Activated T-cell treated with anti-CD3 and anti-CD28 coated beads, Interleukin-2, amount 50 U/mL, for 4 hours (primary cell): Measurements from ENCODE around the gene CAPZB. TPM values are rescaled to one million over a fixed set of nuclear protein-coding genes. Genes with fewer than 3 reads are reported as not detected.
"Not testable (repeated sequence)": the region's sequence is repeated elsewhere in the genome, so short reads cannot be mapped to it uniquely, and the experiment has no call there.

ENCODE experiments used
- ATAC-seq, 2 donors: fragments of 200-7000 bp; cut with Tn5 transposase; one replicate each; pipeline ENCODE4 v1.10.0; 2021
- DNase-seq: peaks from one replicate; pipeline ENCODE4 v3.0.0-alpha.2; 2020
- H3K27me3 Mint-ChIP-seq: one replicate; pipeline ENCODE4 v1.8.0; 2021; ENCODE audit warnings: low read depth, mixed read lengths
- H3K36me3 Mint-ChIP-seq: one replicate; pipeline ENCODE4 v1.8.0; 2022; ENCODE audit warnings: mixed read lengths; ENCODE audit not compliant: insufficient read depth
- H3K4me1 Mint-ChIP-seq: one replicate; pipeline ENCODE4 v1.8.0; 2021; ENCODE audit warnings: low read depth, mixed read lengths
- H3K4me3 Mint-ChIP-seq: one replicate; pipeline ENCODE4 v1.8.0; 2021; ENCODE audit warnings: mild to moderate bottlenecking, moderate library complexity, mixed read lengths
- H3K9me3 Mint-ChIP-seq: one replicate; pipeline ENCODE4 v1.8.0; 2021; ENCODE audit warnings: mixed read lengths
- total RNA-seq, 3 donors: library from RNA; stranded (reverse); gene quantifications; one replicate each; pipeline ENCODE4 v1.2.1, GENCODE V29; 2021

The CAPZB gene
- total RNA-seq, 3 donors from 2014 or later, result 262 to 285 (median 264) TPM

DNA sequence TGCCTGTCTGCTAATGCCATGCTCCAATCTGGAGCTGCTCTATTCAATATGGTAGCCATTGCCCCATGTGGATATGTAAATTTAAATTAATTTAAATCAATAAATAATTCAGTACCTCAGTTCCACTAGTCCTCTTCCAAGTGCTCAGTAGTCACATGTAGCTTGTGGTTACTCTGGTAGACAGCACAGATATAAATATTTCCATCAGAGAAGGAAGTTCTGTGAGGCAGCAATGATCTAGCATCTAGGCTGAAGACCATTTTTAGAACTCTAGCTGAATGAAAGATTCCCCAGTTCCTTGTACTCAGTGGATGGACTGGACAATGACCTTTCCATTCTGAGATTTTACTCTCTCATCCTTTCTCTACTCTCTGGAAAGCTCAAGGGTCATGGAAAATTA is 25.8 kb upstream of the CAPZB start:
- DNase-seq, result no peak
- no peak for ATAC-seq
- H3K9me3 Mint-ChIP-seq, result no peaks in the 10 kb centered on the region
- H3K4me1 Mint-ChIP-seq, result peaks cover 15% of the 10 kb centered on the region
- H3K27me3 Mint-ChIP-seq, result no peaks in the 10 kb centered on the region
- no peak overlapping the region for H3K4me3 Mint-ChIP-seq
- no peaks in the 10 kb centered on the region for H3K36me3 Mint-ChIP-seq

DNA sequence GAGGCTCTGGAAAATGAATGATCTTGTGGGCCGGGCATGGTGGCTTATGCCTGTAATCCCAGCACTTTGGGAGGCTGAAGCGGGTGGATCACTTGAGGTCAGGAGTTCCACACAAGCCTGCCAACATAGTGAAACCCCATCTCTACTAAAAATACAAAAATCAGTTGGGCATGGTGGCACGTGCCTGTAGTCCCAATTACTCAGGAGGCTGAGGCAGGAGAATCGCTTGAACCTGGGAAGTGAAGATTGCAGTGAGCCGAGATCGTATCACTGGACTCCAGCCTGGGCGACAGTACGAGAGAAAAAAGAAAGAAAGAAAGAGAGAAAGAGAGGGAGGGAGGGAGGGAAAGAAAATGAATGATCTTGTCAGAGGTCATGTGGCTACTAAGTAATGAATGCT is 24.3 kb upstream of the CAPZB start:
- H3K4me1 Mint-ChIP-seq, result peaks cover 17% of the 10 kb centered on the region
- H3K36me3 Mint-ChIP-seq, DNase-seq, H3K4me3 Mint-ChIP-seq, H3K27me3 Mint-ChIP-seq, ATAC-seq, H3K9me3 Mint-ChIP-seq: not testable (repeated sequence)

DNA sequence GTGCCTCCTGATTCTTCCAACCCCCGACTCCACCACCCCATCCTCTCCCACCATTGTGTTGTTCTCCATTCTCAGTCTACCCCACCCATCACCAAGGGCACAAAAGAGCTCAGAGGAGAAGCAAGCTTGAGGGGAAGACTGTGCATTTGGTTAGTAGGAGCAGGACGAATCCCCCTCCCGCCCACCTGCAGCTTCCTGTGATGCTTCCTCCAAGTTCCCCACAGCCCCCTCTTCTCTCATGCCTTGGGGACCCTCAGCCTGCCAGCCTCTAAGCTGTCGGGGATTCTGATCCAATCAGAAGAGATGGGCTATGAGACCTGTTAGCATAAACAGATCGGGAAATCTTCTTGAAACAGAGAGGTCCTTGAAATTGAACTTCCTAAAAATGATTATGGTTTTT is 22.2 kb upstream of the CAPZB start:
- Mint-ChIP-seq H3K36me3 (no peaks in the 10 kb centered on the region), H3K4me1 (peaks cover 14% of the 10 kb centered on the region), H3K9me3 (no peaks in the 10 kb centered on the region), H3K4me3 (no peak overlapping the region), H3K27me3 (no peaks in the 10 kb centered on the region)
- DNase-seq, result no peak
- no peak for ATAC-seq

DNA sequence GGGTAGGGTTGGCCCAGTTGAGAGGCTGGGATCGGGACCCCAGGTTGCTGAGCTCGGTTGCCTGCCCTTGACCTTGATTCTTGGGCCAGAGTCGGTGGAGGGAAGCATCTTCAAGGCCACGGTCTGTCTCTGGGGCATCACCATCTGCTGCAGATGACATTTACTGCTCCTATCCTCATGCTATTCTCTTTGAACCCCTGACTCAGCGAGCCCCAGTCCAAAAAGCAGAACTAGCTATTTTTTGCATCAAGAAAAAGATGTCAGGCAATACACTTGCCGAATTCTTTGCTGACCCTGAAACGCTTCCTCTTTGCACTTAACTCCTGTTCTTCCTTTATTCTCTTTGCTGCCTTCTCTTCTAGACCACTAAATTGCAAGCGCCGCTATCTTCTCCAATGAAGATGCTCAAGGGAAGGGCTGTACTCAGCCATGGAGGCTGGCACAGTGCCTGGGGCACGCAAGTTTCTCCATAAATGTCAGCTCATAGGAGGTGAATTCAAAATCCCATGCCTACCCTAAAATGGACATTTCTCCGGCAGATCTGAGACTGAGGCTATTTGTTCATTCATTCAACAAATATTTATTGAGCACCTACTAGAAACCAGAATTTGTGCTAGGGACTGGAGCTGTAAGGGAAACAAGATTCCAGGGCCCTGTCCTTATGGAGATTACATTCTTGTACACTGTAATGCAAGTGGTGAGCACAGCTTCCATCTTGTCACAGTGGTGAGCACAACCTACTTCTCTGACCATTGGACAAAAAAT is 20.5 kb upstream of the CAPZB start:
- Mint-ChIP-seq H3K27me3 (no peaks in the 10 kb centered on the region), H3K36me3 (no peaks in the 10 kb centered on the region), H3K4me1 (peaks cover 14% of the 10 kb centered on the region), H3K4me3 (no peak overlapping the region), H3K9me3 (no peaks in the 10 kb centered on the region)
- ATAC-seq, result no peak
- DNase-seq, result no peak

DNA sequence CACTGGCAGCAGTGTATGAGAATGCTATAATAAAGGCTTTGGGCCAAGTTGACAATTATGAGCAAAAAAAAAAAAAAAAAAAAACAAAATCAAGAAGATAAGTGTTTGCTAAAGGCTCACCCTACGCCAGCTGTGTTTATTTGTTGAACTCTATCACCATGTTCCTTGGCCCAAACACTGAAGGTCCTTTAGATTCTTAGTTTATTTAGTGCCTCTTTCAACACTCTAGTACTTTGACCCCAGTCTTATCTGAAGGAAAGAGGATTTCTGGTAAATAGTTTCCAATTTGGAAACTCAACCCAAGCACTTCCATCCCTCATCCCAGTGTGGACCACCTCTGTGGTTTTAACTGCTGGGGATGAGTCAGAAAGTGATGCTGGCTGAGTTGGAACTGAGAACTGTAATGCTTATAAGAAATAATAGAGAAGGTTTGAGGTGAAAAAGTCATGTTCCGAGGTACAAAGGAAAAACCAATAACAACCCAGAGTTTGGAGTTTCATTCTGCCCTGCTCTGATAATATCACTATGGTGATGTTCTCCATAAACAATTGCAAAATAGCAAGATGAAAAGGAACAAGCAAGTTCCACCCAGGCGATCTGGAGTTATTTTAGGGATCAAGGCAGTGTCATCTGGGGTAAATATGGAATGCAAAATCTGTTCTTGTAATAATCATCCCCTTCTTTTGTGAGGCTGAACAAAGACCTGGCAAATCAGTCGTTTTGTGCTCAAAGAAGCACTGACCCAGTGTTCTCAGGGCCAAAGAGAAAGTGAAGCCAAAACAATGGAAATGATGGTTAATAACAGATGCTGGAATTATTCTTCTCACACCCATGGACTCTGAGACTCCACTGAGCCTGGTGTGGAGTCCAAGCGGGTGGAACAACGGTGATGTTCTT is 19.7 kb upstream of the CAPZB start:
- Mint-ChIP-seq H3K36me3 (no peaks in the 10 kb centered on the region), H3K27me3 (no peaks in the 10 kb centered on the region), H3K9me3 (no peaks in the 10 kb centered on the region), H3K4me1 (peaks cover 13% of the 10 kb centered on the region), H3K4me3 (no peak overlapping the region)
- DNase-seq (no peak), ATAC-seq (no peak)

DNA sequence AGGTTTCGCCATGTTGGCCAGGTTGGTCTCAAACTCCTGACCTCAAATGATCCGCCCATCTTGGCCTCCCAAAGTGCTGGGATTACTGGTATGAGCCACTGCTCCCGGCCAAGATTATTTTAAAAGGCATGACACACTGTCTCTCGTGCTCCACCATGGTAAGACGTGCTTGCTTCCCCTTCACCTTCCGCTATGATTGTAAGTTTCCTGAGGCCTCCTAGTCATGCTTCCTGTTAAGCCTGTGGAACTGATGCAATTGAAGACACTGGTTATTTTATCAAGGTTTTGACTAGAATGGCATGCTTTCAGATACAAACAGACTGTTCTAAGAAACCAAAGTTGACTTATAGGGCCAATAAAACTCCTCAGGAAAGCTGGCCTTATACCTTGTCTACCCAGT is 16.9 kb upstream of the CAPZB start:
- H3K27me3 Mint-ChIP-seq, DNase-seq, H3K36me3 Mint-ChIP-seq, ATAC-seq, H3K4me1 Mint-ChIP-seq, H3K4me3 Mint-ChIP-seq, H3K9me3 Mint-ChIP-seq: not testable (repeated sequence)

DNA sequence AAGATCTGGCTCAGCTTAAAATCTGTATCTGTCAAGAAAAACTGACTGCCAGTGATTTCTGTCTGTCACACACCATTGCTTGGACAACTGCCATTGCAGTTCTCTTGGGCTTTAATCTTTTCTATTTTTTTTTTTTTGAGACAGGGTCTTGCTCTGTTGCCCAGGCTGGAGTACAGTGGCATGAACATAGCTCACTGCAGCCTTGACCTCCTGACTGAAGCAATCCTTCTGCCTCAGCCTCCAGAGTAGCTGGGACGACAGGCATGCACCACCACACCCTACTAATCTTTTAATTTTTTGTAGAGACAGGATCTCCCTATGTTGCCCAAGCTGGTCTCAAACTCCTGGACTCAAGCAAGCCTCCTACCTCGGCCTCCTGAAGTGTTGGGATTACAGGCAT is 14.5 kb upstream of the CAPZB start:
- H3K9me3 Mint-ChIP-seq, H3K36me3 Mint-ChIP-seq, H3K27me3 Mint-ChIP-seq, H3K4me3 Mint-ChIP-seq, ATAC-seq, DNase-seq: not testable (repeated sequence)
- H3K4me1 Mint-ChIP-seq, result peaks cover 14% of the 10 kb centered on the region

DNA sequence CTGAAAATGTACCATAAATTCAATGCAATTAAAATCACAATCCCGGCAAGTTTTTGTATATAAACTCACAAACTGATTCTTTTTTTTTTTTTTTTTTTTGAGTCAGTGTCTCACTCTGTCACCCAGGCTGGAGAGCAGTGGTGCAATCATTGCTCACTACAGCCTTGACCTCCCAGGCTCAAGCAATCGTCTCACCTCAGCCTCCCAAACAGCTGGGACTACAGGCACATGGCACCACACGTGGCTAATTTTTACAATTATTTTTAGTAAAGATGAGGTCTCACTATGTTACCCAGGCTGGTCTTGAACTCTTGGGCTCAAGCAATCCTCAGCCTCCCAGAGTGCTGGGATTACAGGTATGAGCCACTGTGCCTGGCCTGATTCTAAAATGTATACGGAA is 12.1 kb upstream of the CAPZB start:
- H3K36me3 Mint-ChIP-seq, DNase-seq, ATAC-seq, H3K9me3 Mint-ChIP-seq, H3K4me3 Mint-ChIP-seq, H3K27me3 Mint-ChIP-seq: not testable (repeated sequence)
- H3K4me1 Mint-ChIP-seq, result peaks cover 14% of the 10 kb centered on the region

DNA sequence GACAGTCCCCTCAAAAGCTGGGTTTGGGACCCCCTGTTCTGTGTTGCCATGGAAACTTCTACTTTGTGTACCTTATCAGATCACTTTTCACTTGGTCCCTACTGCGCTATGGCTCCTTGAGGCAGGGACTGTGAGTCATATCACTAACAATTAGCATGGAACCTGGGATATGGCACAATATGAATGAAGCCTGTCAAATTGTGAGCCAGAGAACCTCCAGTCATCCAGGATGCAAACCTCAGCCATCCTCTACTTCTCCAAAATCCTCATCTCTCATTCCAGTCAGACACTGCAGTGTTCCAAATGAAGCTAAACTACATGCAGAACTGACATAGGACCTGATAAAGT is 11.2 kb upstream of the CAPZB start:
- H3K4me1 Mint-ChIP-seq, result peaks cover 16% of the 10 kb centered on the region
- H3K9me3 Mint-ChIP-seq, result no peaks in the 10 kb centered on the region
- no peaks in the 10 kb centered on the region for H3K27me3 Mint-ChIP-seq
- ATAC-seq (no peak), DNase-seq (no peak)
- no peak overlapping the region for H3K4me3 Mint-ChIP-seq
- no peaks in the 10 kb centered on the region for H3K36me3 Mint-ChIP-seq

DNA sequence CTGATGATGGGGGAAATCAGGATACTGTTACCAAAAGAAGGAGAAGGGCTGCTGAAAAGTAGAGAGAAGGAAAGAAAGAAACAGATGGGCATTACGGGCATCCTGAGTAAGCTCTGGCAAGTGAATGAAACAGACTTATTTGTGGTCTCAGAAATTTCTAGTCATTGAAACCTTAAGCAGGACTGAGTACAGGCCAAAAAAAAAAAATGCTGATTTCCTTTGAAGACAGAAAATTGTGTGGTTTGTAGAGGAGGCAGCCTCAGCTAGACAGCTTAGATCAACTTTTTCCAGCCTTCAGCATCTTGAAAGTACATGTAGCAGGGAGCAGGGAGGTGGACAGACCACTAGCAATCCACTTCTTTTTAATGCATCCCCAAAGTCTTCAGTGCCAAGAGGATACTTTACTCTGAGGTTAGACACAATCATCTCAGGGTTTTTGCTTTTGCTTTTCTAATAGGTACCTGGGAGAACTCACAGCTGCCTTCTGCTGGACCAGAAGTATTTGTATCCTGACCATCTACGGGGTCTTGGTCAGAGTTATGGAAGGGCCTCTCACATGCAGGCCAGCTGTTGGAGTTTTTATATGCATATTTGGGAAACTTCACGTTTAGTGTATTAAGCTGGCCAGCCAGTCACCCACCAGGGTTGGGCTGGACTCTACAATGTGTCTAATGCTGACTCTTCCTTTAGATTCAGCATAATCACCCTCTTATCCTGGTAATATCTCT is 10.6 kb upstream of the CAPZB start:
- no peak for ATAC-seq
- H3K4me1 Mint-ChIP-seq, result peaks cover 19% of the 10 kb centered on the region

DNA sequence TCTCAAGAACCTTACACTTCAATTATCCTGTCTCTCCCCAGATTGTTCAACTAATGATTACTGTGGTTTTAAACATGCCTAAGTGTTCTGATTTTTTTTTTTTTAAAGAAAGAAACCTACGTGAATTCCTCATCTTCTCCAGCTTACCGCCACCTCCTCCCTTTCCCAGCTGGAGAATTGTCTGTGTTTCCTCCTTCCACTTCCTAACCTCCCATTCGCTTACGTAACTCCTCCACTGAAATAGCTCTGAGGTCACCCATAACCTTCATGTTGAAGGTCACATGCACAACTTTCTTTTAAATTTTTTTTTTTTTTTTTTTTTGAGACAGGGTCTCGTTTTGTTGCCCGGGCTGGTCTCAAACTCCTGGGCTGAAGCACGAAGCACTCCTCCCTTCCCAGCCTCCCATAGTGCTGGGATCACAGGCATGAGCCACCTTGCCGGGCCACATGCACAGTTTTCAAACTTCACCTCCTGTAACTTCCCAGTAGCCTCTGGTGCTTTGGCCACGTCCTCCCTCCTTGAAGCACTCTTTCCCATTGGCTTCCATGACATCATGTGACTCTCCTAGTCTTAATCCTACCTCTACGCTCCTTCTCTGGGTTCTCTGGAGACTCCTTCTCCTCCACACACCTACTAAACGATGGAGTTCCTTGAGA is 9.8 kb upstream of the CAPZB start:
- no peaks in the 10 kb centered on the region for H3K36me3 Mint-ChIP-seq
- H3K4me3 Mint-ChIP-seq, result no peak overlapping the region

More for the DNA sequence above, 10.6 kb upstream of the CAPZB start:
- no peaks in the 10 kb centered on the region for H3K36me3 Mint-ChIP-seq
- DNase-seq, result no peak
- H3K27me3 Mint-ChIP-seq, result no peaks in the 10 kb centered on the region
- H3K4me3 Mint-ChIP-seq, result no peak overlapping the region
- H3K9me3 Mint-ChIP-seq, result no peaks in the 10 kb centered on the region

DNA sequence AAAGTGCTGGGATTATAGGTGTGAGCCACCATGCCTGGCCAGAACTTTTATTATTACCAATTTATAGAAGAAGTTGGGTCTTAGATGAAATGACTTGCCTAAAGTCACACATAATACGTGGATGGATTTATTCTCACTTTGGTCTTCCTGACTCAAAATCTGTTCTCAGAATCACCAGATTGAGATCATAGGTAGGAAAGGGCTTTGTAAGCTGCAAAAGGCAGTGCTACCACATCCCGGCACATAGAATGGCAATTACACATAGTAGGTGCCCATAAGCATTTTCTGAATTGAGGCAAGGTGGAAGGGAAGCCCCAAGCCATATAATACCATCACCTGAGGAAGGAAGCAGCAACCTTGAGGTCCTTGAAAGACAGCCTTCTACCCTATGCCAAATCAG is 8.2 kb upstream of the CAPZB start:
- no peak overlapping the region for H3K4me3 Mint-ChIP-seq
- H3K9me3 Mint-ChIP-seq, result no peaks in the 10 kb centered on the region
- no peaks in the 10 kb centered on the region for H3K36me3 Mint-ChIP-seq
- H3K27me3 Mint-ChIP-seq, result no peaks in the 10 kb centered on the region
- ATAC-seq, result no peak
- peaks cover 23% of the 10 kb centered on the region for H3K4me1 Mint-ChIP-seq
- no peak for DNase-seq

More for the DNA sequence above, 9.8 kb upstream of the CAPZB start:
- DNase-seq, result no peak
- H3K9me3 Mint-ChIP-seq, result no peaks in the 10 kb centered on the region
- no peaks in the 10 kb centered on the region for H3K27me3 Mint-ChIP-seq
- ATAC-seq, result no peak
- peaks cover 21% of the 10 kb centered on the region for H3K4me1 Mint-ChIP-seq

DNA sequence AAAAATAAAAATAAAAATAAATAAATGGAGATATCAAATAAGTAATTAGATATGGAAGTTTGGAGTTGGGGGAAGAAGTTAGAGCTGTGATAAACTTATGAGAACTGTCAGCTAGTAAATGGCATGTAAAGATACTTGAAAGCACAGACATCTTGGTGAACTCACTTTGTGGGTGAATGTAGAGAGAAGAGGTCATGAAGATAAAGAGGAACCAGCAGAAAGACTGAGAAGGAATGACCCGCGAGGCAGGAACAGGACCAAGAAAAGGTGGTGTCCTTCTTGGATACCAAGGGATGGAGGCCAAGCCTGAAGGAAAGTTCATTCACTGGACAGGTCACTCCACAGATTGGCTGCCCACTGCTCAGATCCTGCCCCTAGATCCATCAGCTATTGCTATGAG is 4.7 kb upstream of the CAPZB start:
- no peak for DNase-seq
- Mint-ChIP-seq H3K4me1 (peaks cover 33% of the 10 kb centered on the region), H3K4me3 (no peak overlapping the region), H3K36me3 (no peaks in the 10 kb centered on the region), H3K9me3 (no peaks in the 10 kb centered on the region), H3K27me3 (no peaks in the 10 kb centered on the region)
- no peak for ATAC-seq

DNA sequence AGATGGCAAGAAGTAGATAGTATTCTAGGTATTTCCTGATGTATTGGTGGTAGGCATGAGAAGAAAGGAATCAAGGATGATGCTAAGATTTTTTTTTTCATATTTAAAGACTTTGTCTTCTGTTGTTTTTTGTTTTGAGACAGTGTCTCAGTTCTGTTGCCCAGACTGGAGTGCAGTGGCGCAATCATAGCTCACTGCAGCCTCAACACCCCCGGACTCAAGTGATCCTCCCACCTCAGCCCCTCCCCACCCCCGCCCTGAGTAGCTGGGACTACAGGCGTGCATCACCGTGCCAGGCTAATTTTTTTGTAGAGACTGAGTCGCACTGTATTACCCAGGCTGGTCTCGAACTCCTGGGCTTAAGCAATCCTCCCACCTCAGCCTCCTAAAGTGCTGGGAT is 2.8 kb upstream of the CAPZB start:
- ATAC-seq (no peak), DNase-seq (no peak)
- Mint-ChIP-seq H3K36me3 (peaks cover 7% of the 10 kb centered on the region), H3K4me3 (no peak overlapping the region), H3K27me3 (no peaks in the 10 kb centered on the region), H3K4me1 (peaks cover 42% of the 10 kb centered on the region), H3K9me3 (no peaks in the 10 kb centered on the region)
